Endothelial cell of umbilical vein (primary cell): Measurements from ENCODE around the gene PAX8.

Experiments
- EZH2 ChIP-seq: IDR thresholded peaks from 2 replicates; pipeline ENCODE4 v1.6.1; 2012; ENCODE audit warnings: borderline replicate concordance, low read depth, mild to moderate bottlenecking, moderate library complexity, low read length, inconsistent platforms; ENCODE audit not compliant: severe bottlenecking
- POLR2A ChIP-seq: IDR thresholded peaks from 2 replicates; pipeline ENCODE4 v1.6.1; 2012; ENCODE audit warnings: low read depth, mild to moderate bottlenecking, control low read depth, low read length
- POLR2AphosphoS5 ChIP-seq: IDR thresholded peaks from 2 replicates; pipeline ENCODE4 v1.6.1; 2012; ENCODE audit warnings: low read depth, mild to moderate bottlenecking, control low read depth, low read length, moderate library complexity; ENCODE audit not compliant: insufficient read depth
- TF ChIP-seq, protein P1 (sequence below), 2 donors: IDR thresholded peaks; 1 replicate in 1 of 2; 2 replicates in 1 of 2; pipeline ENCODE4 v1.5.1; 2011; ENCODE audit warnings: low read length in 2 of 2, mild to moderate bottlenecking in 2 of 2, moderate library complexity in 2 of 2, control low read depth in 1 of 2, inconsistent platforms in 1 of 2, low read depth in 1 of 2; ENCODE audit not compliant: insufficient read depth in 1 of 2; ENCODE audit errors: extremely low read depth in 1 of 2

DNA sequence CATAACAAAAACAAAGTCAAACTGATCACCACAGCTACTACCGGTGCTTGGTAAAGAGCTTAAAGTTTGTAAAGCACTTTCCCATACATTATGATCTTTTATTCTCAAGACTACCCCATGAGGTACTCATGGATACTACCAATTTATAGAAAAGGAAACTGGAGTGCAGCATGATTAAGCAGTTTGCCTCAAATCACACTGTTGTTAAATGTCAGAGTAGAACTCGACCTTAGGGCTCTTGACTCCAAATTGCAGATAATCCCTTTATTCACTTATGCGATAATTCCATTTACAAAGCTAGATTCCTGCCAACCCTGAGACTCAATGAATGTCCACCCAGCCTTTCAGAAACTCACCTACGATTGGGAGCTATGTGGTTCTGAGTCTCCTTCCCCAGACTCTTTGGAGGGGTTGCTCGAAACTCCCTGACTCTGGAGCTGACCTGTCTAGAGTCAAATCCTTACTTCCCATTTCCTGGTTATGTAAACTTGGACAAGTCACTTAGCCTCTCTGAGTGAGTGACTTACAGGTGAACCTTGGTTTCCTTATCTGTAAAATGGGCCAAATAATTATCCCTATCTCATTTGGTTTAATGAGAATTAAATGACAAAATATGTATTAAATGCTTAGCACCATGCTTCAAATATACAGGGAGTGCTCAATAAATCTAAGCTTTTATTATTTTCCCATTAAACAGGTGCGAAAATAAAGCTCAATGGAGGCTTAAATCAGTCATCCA, 57.6 kb downstream of the PAX8 start:
- TF ChIP-seq EZH2 (no peak), POLR2A (no peak), POLR2AphosphoS5 (no peak)
- TF ChIP-seq, protein P1, sequence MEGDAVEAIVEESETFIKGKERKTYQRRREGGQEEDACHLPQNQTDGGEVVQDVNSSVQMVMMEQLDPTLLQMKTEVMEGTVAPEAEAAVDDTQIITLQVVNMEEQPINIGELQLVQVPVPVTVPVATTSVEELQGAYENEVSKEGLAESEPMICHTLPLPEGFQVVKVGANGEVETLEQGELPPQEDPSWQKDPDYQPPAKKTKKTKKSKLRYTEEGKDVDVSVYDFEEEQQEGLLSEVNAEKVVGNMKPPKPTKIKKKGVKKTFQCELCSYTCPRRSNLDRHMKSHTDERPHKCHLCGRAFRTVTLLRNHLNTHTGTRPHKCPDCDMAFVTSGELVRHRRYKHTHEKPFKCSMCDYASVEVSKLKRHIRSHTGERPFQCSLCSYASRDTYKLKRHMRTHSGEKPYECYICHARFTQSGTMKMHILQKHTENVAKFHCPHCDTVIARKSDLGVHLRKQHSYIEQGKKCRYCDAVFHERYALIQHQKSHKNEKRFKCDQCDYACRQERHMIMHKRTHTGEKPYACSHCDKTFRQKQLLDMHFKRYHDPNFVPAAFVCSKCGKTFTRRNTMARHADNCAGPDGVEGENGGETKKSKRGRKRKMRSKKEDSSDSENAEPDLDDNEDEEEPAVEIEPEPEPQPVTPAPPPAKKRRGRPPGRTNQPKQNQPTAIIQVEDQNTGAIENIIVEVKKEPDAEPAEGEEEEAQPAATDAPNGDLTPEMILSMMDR (IDR thresholded peaks at IDR 0.05; ENCODE audit: extremely low read depth in 1 of 2, insufficient read depth in 1 of 2, low read depth in 1 of 2, low read length in 2 of 2) = no peak
